ENCODE results near the gene GM2A.
"Not testable (repeated sequence)": the region's sequence is repeated elsewhere in the genome, so short reads cannot be mapped to it uniquely, and the experiment has no call there.

GRCh38 chr5:151235239-151235571 is 17.8 kb upstream of the GM2A start:
- TF ChIP-seq RFX5 (IDR thresholded peaks at IDR 0.05; ENCODE audit: low read depth, low read length); ZNF274 (CRISPR knock-in tag; IDR thresholded peaks at IDR 0.05); ZNF780A (CRISPR knock-in tag; IDR thresholded peaks at IDR 0.05); ZNF597 (CRISPR knock-in tag; IDR thresholded peaks at IDR 0.05); KAT8 (CRISPR knock-in tag; IDR thresholded peaks at IDR 0.05); ZNF180 (CRISPR knock-in tag; IDR thresholded peaks at IDR 0.05; ENCODE audit: borderline replicate concordance, low read depth); ZNF280B (CRISPR knock-in tag; IDR thresholded peaks at IDR 0.05; ENCODE audit: borderline replicate concordance); SMAD1 (CRISPR knock-in tag; IDR thresholded peaks at IDR 0.05; ENCODE audit: borderline replicate concordance, low read depth); ZKSCAN1 (IDR thresholded peaks at IDR 0.05; ENCODE audit: low read length); CTCF (CRISPR knock-in tag; IDR thresholded peaks at IDR 0.05): not testable (repeated sequence)
